ENCODE data around the gene TLE6.

The TLE6 gene

DNA sequence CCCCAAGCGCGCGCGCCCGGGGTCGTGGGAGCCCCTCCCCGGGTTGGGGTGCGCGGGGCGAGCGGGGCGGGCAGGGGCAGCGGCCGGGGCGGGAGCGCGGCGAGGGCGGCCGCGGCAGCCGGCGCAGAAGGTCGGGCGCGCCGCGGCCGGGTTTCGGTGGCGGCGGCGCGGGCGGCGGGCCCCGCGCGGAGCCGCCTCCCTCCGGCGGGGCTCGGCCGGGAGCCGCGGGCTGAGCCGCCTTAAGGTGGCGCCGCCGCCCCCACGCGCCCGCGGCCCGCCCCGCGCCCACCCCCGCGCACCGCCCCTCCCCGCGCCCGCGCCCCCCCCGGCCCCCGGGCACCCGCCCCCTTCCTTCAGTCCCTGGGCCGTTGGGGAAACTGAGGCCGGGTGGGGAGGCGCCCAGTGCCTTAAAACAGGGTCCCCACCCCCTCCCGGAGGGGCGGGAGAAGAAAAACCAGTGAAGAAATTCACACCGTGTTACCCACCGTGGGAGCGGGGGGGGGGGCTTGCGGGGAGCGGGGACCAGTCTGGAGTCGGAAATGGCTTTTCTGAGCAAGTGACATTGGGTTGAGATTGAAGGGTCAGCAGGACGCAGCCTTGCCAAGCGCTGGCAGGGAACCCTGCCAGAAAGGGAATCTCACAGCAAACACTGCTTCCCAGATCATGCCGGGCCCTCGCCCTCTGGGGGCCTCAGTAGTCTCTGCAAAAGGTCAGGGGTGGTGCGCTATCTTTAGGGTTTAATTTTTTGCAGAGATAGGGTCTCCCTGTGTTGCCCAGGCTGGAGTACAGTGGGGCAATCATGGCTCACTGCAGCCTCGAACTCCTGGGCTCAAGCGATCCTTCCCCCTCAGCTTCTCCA, 51.9 kb downstream of the TLE6 start, which contains the start of gene TLE2:
Gene TLE2 (minus strand): TSS at position 216 of the 859 bp plus-strand sequence. CDS start 376 bp downstream, outside the sequence.
- H3F3A ChIP-seq (ENCODE audit: insufficient read depth, low read length): no peaks in the 10 kb centered on the region
- no peak within 1 kb of the TSS for H3K9ac ChIP-seq (ENCODE audit: low read length)

DNA sequence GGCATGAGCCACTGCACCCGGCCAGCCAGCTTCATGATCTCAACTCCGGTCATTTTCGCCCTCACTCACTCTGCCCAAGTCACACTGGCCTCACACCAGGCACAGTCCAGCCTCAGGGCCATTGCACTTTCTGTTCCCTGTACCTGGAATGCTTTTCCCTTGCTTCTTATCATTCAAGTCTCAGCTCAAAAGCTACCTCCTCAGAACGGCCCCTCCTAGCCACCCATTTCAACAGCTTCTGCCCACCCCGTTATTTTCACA, 54.2 kb downstream of the TLE6 start:
- Histone ChIP-seq H3K9me2 (replicated peaks; ENCODE audit: insufficient read depth, low read length) (no peaks in the 10 kb centered on the region), H3K27ac (ENCODE audit: low read length) (no peak overlapping the region), H3F3A (ENCODE audit: insufficient read depth, low read length) (no peaks in the 10 kb centered on the region), H4K20me1 (ENCODE audit: insufficient read depth, low read length) (no peaks in the 10 kb centered on the region; the same call in 1 of the 2 replicates), H3K79me2 (ENCODE audit: low read length) (no peaks in the 10 kb centered on the region), H3K4me2 (ENCODE audit: low read depth, low read length) (no peak overlapping the region), H3K27me3 (replicated peaks; ENCODE audit: insufficient read depth, low read length) (peaks cover 83% of the 10 kb centered on the region), H3K36me3 (replicated peaks; ENCODE audit: insufficient read depth, low read length) (no peaks in the 10 kb centered on the region), H3K9ac (ENCODE audit: low read length) (no peak overlapping the region), H2AFZ (ENCODE audit: low read length) (no peak overlapping the region), H3K4me1 (ENCODE audit: low read length) (no peaks in the 10 kb centered on the region), H3K9me3 (replicated peaks; ENCODE audit: insufficient read depth, low read length) (no peaks in the 10 kb centered on the region), H3K4me3 (ENCODE audit: low read length) (no peak overlapping the region)
- no peak for DNase-seq
- TF ChIP-seq, protein P1, sequence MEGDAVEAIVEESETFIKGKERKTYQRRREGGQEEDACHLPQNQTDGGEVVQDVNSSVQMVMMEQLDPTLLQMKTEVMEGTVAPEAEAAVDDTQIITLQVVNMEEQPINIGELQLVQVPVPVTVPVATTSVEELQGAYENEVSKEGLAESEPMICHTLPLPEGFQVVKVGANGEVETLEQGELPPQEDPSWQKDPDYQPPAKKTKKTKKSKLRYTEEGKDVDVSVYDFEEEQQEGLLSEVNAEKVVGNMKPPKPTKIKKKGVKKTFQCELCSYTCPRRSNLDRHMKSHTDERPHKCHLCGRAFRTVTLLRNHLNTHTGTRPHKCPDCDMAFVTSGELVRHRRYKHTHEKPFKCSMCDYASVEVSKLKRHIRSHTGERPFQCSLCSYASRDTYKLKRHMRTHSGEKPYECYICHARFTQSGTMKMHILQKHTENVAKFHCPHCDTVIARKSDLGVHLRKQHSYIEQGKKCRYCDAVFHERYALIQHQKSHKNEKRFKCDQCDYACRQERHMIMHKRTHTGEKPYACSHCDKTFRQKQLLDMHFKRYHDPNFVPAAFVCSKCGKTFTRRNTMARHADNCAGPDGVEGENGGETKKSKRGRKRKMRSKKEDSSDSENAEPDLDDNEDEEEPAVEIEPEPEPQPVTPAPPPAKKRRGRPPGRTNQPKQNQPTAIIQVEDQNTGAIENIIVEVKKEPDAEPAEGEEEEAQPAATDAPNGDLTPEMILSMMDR (IDR thresholded peaks at IDR 0.05; ENCODE audit: low read length): no peak
- TF ChIP-seq EZH2 (optimal IDR thresholded peaks at IDR 0.05; ENCODE audit: low read depth, low read length): no peak

More for the DNA sequence above, 51.9 kb downstream of the TLE6 start, which contains the start of gene TLE2:
- no peaks in the 10 kb centered on the region for H3K4me1 ChIP-seq (ENCODE audit: low read length)
- H3K9me3 ChIP-seq (replicated peaks; ENCODE audit: insufficient read depth, low read length): no peaks in the 10 kb centered on the region
- no peak for DNase-seq
- TF ChIP-seq EZH2 (optimal IDR thresholded peaks at IDR 0.05; ENCODE audit: low read depth, low read length) (no peak), EZH2phosphoT487 (IDR thresholded peaks at IDR 0.05; ENCODE audit: low read length) (no peak)
- TF ChIP-seq, protein P1 (IDR thresholded peaks at IDR 0.05; ENCODE audit: low read length): no peak
- no peaks in the 10 kb centered on the region for H3K9me2 ChIP-seq (replicated peaks; ENCODE audit: insufficient read depth, low read length)
- H3K4me3 ChIP-seq (ENCODE audit: low read length): no peak within 1 kb of the TSS
- H4K20me1 ChIP-seq (ENCODE audit: insufficient read depth, low read length): no peaks in the 10 kb centered on the region; the same call in 1 of the 2 replicates
- no peaks in the 10 kb centered on the region for H3K36me3 ChIP-seq (replicated peaks; ENCODE audit: insufficient read depth, low read length)
- peak within 1 kb of the TSS; percentile 41; the same call in 1 of the 2 replicates for H3K4me2 ChIP-seq (ENCODE audit: low read depth, low read length)
- no peaks in the 10 kb centered on the region for H3K79me2 ChIP-seq (ENCODE audit: low read length)
- no peak within 1 kb of the TSS for H3K27ac ChIP-seq (ENCODE audit: low read length)
- peaks cover 92% of the 10 kb centered on the region for H3K27me3 ChIP-seq (replicated peaks; ENCODE audit: insufficient read depth, low read length)
- H2AFZ ChIP-seq (ENCODE audit: low read length): no peak within 1 kb of the TSS

DNA sequence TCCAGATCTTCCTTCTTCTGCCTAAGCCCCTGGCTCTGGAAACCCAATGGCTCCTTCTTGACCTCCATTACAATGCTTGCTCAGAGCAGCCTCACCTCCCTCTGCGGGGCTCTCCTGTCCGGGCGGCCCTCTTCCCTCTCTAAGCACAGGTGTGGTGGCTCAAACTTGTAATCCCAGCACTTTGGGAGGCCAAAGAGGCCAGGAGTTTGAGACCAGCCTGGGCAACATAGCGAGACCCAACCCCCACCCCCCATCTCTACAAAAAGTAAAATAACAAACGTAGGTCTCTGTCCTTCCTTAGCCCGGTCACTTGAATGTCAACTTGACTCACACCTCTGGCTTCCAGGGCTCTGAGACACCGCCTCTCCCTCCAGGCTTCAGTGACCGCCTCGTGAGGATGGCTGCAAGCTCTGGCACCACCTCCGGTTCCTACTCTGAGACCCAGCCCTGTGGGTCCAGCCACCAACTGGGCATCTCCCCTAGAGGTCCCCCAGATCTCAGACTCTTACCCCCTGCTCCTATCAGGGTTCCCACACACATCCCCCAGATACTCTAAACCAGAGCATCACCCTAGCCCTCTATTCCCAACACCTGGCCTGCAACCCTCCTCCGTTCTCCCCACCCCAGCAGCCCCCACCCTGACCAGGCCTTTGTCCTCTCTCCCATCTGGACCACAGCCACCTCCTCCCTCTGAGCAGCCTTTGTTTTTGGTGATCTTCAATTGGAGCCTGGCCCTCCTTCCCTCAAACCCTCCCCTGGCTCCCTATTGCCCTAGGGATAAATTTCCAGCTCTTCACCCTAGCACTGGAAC, 56.4 kb downstream of the TLE6 start:
- Histone ChIP-seq H3K27ac (ENCODE audit: low read length) (no peak overlapping the region), H3K9ac (ENCODE audit: low read length) (no peak overlapping the region), H3K27me3 (replicated peaks; ENCODE audit: insufficient read depth, low read length) (peaks cover 73% of the 10 kb centered on the region), H2AFZ (ENCODE audit: low read length) (no peak overlapping the region), H3K36me3 (replicated peaks; ENCODE audit: insufficient read depth, low read length) (no peaks in the 10 kb centered on the region), H3K9me2 (replicated peaks; ENCODE audit: insufficient read depth, low read length) (no peaks in the 10 kb centered on the region), H3K4me1 (ENCODE audit: low read length) (no peaks in the 10 kb centered on the region), H3K79me2 (ENCODE audit: low read length) (no peaks in the 10 kb centered on the region), H3F3A (ENCODE audit: insufficient read depth, low read length) (no peaks in the 10 kb centered on the region), H3K4me3 (ENCODE audit: low read length) (no peak overlapping the region), H4K20me1 (ENCODE audit: insufficient read depth, low read length) (no peaks in the 10 kb centered on the region), H3K4me2 (ENCODE audit: low read depth, low read length) (no peak overlapping the region), H3K9me3 (replicated peaks; ENCODE audit: insufficient read depth, low read length) (no peaks in the 10 kb centered on the region)
- DNase-seq: no peak
- TF ChIP-seq, protein P1 (IDR thresholded peaks at IDR 0.05; ENCODE audit: low read length): no peak
- TF ChIP-seq EZH2phosphoT487 (IDR thresholded peaks at IDR 0.05; ENCODE audit: low read length) (no peak), EZH2 (optimal IDR thresholded peaks at IDR 0.05; ENCODE audit: low read depth, low read length) (no peak)
